Progenitor cell of endocrine pancreas (in vitro differentiated cells): ENCODE measurements around the gene TRPC1. TPM values are rescaled to one million over a fixed set of nuclear protein-coding genes. Genes with fewer than 3 reads are reported as not detected.

Experiments used
- DNase-seq: peaks from one replicate; pipeline ENCODE4 v3.0.0; 2021; ENCODE audit warnings: low spot score; ENCODE audit not compliant: unreplicated experiment
- H3K27ac Mint-ChIP-seq: 2 replicates; pipeline ENCODE4 v1.8.0; 2021; ENCODE audit warnings: mild to moderate bottlenecking, moderate library complexity, mixed read lengths
- H3K27me3 Mint-ChIP-seq: 2 replicates; pipeline ENCODE4 v1.8.0; 2021; ENCODE audit warnings: mixed read lengths
- H3K36me3 Mint-ChIP-seq: 2 replicates; pipeline ENCODE4 v1.8.0; 2022; ENCODE audit warnings: mixed read lengths; ENCODE audit not compliant: insufficient read depth
- H3K4me1 Mint-ChIP-seq: 2 replicates; pipeline ENCODE4 v1.8.0; 2021; ENCODE audit warnings: low read depth, mixed read lengths
- H3K4me3 Mint-ChIP-seq: 2 replicates; pipeline ENCODE4 v1.8.0; 2021; ENCODE audit warnings: low read depth, mild to moderate bottlenecking, moderate library complexity, mixed read lengths
- H3K9me3 Mint-ChIP-seq: 2 replicates; pipeline ENCODE4 v1.8.0; 2021; ENCODE audit warnings: low read depth, mixed read lengths
- CTCF ChIP-seq: fragments of 200-600 bp; sonication (generic); IDR thresholded peaks from one replicate; pipeline ENCODE4 v1.5.0; 2021; ENCODE audit warnings: antibody characterized with exemption, mild to moderate bottlenecking; ENCODE audit not compliant: unreplicated experiment
- long read RNA-seq: library from polyadenylated mRNA; unstranded; transcript quantifications from one replicate; pipeline ENCODE4 v2.0.0, GENCODE V29; 2020
- total RNA-seq: library from RNA; stranded (reverse); gene quantifications from 2 replicates; pipeline ENCODE4 v1.2.1, GENCODE V29; 2021

The TRPC1 gene
- 16.5 and 17.6 TPM in 2 replicates for total RNA-seq
- long read RNA-seq, partial matches to known transcripts: 1 of 4 reads
- long read RNA-seq, other reads (novel, unspliced or antisense): 3 of 4 reads

GRCh38 chr3:142723968-142724681, at the start of gene TRPC1:
TSS of gene TRPC1 (plus strand) at chr3:142724034. CDS start at chr3:142724560, 526 bp downstream.
- DNase-seq: peak; percentile 66
- H3K27ac Mint-ChIP-seq: peak within 1 kb of the TSS; percentile 97
- no peak for TF ChIP-seq CTCF
- peaks cover 12% of the 10 kb centered on the region for H3K9me3 Mint-ChIP-seq
- peaks cover 7% of the 10 kb centered on the region for H3K4me1 Mint-ChIP-seq
- peak within 1 kb of the TSS; percentile 88 for H3K4me3 Mint-ChIP-seq
- H3K27me3 Mint-ChIP-seq: no peaks in the 10 kb centered on the region
- H3K36me3 Mint-ChIP-seq: peaks cover 1% of the 10 kb centered on the region

- H3K27me3 Mint-ChIP-seq: no peaks in the 10 kb centered on the region
- H3K4me1 Mint-ChIP-seq: no peaks in the 10 kb centered on the region
- DNase-seq: no peak
- no peak overlapping the region for H3K4me3 Mint-ChIP-seq
- peaks cover 10% of the 10 kb centered on the region for H3K36me3 Mint-ChIP-seq
- H3K9me3 Mint-ChIP-seq: no peaks in the 10 kb centered on the region
- H3K27ac Mint-ChIP-seq: no peak overlapping the region
- TF ChIP-seq CTCF: no peak
These were observed 47.7 kb upstream of the TRPC1 start for GRCh38 chr3:142676151-142676550.

- Mint-ChIP-seq H3K27me3 (no peaks in the 10 kb centered on the region), H3K36me3 (peaks cover 8% of the 10 kb centered on the region), H3K27ac (no peak overlapping the region), H3K4me3 (no peak overlapping the region), H3K4me1 (no peaks in the 10 kb centered on the region), H3K9me3 (no peaks in the 10 kb centered on the region)
- no peak for DNase-seq
- no peak for TF ChIP-seq CTCF
These were observed 43.1 kb upstream of the TRPC1 start for GRCh38 chr3:142680710-142681109.

GRCh38 chr3:142690613-142691012, 33.2 kb upstream of the TRPC1 start:
- no peak overlapping the region for H3K27ac Mint-ChIP-seq
- H3K9me3 Mint-ChIP-seq: no peaks in the 10 kb centered on the region
- no peaks in the 10 kb centered on the region for H3K4me1 Mint-ChIP-seq
- no peaks in the 10 kb centered on the region for H3K27me3 Mint-ChIP-seq
- no peak for TF ChIP-seq CTCF
- H3K36me3 Mint-ChIP-seq: peaks cover 2% of the 10 kb centered on the region
- no peak for DNase-seq
- no peak overlapping the region for H3K4me3 Mint-ChIP-seq

- Mint-ChIP-seq H3K27ac (no peak overlapping the region), H3K4me1 (no peaks in the 10 kb centered on the region), H3K9me3 (no peaks in the 10 kb centered on the region), H3K36me3 (peaks cover 2% of the 10 kb centered on the region), H3K27me3 (no peaks in the 10 kb centered on the region), H3K4me3 (no peak overlapping the region)
- TF ChIP-seq CTCF: no peak
- no peak for DNase-seq
These were observed 32.3 kb upstream of the TRPC1 start for GRCh38 chr3:142691527-142691926.
